Stomach (tissue), 9 donors: ENCODE data around the gene SH3BGRL3. TPM values are rescaled to one million over a fixed set of nuclear protein-coding genes. Genes with fewer than 3 reads are reported as not detected.
A peak's percentile ranks its signal among the peaks of the same experiment; 100 is the strongest.

Experiments
- DNase-seq, 2 donors: peaks; one replicate each; pipeline versions ENCODE4 v3.0.0 to v3.0.0-alpha.2; 2013 to 2019
- H3K27ac ChIP-seq, 5 donors: fragments of 200-600 bp in 4 of 5; sonication (generic) in 4 of 5; one replicate each; pipeline ENCODE4 v1.5.1; 2013 to 2019; ENCODE audit warnings: mild to moderate bottlenecking in 1 of 5, moderate library complexity in 1 of 5
- H3K27me3 ChIP-seq, 3 donors: fragments of 200-600 bp; sonication (generic); one replicate each; pipeline ENCODE4 v1.5.1; 2017 to 2019; ENCODE audit warnings: mixed run types in 1 of 3
- H3K36me3 ChIP-seq, 4 donors: fragments of 200-600 bp; sonication (generic); 1 replicate in 3 of 4; 2 replicates in 1 of 4; pipeline ENCODE4 v1.5.1; 2016 to 2019
- H3K4me1 ChIP-seq, 4 donors: fragments of 200-600 bp; sonication (generic); one replicate each; pipeline ENCODE4 v1.5.1; 2016 to 2019
- H3K4me3 ChIP-seq, 4 donors: fragments of 200-600 bp; sonication (generic) in 3 of 4; one replicate each; pipeline ENCODE4 v1.5.1; 2016 to 2019; ENCODE audit warnings: mild to moderate bottlenecking in 1 of 4
- H3K9me3 ChIP-seq, 4 donors: fragments of 200-600 bp; sonication (generic); one replicate each; pipeline ENCODE4 v1.5.1; 2016 to 2019
- EP300 ChIP-seq: sonication (generic); formaldehyde crosslinking; IDR thresholded peaks from one replicate; pipeline ENCODE4 v1.6.1; 2017; ENCODE audit warnings: antibody characterized with exemption
- POLR2A ChIP-seq, 4 donors: fragments of 450-650 bp; IDR thresholded peaks; one replicate each; pipeline ENCODE4 v1.6.1; 2016; ENCODE audit warnings: antibody characterized with exemption in 4 of 4, control low read depth in 2 of 4, mild to moderate bottlenecking in 1 of 4, moderate library complexity in 1 of 4
- POLR2AphosphoS5 ChIP-seq, 3 donors: sonication (generic); formaldehyde crosslinking; IDR thresholded peaks; one replicate each; pipeline ENCODE4 v1.6.1; 2016; ENCODE audit warnings: antibody characterized with exemption in 3 of 3
- WGBS, 5 donors: extraction: QIAGEN DNeasy Blood & Tissue Kit in 3 of 5; methylation state at CpG; one replicate each; pipeline versions ENCODE4 v1.1.5 to v1.1.7; 2013 to 2018; 5-methylcytosine and 5-hydroxymethylcytosine counted together
- intact Hi-C: fragments of 100-400 bp; cut with DNase I; formaldehyde crosslinking; loops from one replicate; pipeline ENCODE4 v1.15.1; 2023; ENCODE audit warnings: low total_unique reads
- polyA plus RNA-seq, 3 donors: library from polyadenylated mRNA; stranded (reverse); fragments of 200-250 nt; gene quantifications; one replicate each; pipeline ENCODE4 v1.2.3, GENCODE V29; 2013
- total RNA-seq, 5 donors: library from RNA; depleted of rRNA; stranded (reverse); fragments of >200 nt; gene quantifications; one replicate each; pipeline versions ENCODE4 v1.1.0 to v1.2.3, GENCODE V29; 2014 to 2016
- TF ChIP-seq, protein P1 (sequence below), 7 experiments: fragments of 450-650 bp in 4 of 7; fragments of 200-600 bp in 3 of 7; sonication (generic) in 3 of 7; IDR thresholded peaks; one replicate each; pipeline ENCODE4 v1.5.1; 2016 to 2019; ENCODE audit warnings: antibody characterized with exemption in 7 of 7, control low read depth in 2 of 7, mild to moderate bottlenecking in 1 of 7
- donor health status: healthy with polysubstance abuse.
- donor health status: Bipolar disorder and iron deficiency.
- donor health status: healthy.

Gene SH3BGRL3
- total and polyA plus RNA-seq, 8 donors, result 7.2 to 267 (median 79.3) TPM

DNA sequence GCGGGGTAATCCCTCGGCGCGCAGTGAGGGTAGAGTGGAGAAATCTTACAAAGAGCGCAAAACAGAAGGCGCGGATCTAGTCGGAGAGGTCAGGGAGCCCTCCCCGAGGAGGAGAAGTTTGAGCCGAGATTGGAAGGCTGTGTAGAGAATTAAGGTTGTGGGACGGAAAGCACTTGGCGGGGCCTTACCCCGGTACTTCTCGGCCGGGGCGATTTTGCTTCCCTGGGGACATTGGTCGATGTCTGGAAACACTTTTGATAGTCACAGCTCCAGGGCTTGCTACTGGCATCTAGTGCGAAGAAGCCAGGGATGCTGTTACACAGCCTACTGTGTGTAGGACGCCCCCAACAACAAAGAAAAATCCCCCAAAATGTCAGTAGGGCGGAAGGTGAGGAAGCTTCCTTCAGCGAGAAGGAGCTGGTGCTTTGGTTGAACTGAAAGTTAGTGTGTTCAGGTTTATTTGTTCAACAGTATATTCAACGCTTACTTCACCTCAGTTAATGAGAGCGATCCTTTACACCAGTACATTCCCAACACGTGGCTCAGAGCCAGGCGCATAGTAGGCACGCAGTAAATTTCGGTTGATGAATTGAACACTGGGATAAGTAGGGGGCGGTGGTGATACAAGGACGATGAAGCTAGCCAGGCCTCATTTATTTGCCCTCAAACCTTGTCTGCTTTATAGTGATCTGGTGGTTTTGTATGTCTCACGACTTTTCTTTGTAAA, 45.1 kb upstream of the SH3BGRL3 start:
- 1 to 3% (median 2%) methylated on average over 30 of the region's 30 CpGs for WGBS, 5 donors
- intact Hi-C loops, result no loop called here
- H3K36me3 ChIP-seq, result no peaks in the 10 kb centered on the region

GRCh38 chr1:26237230-26237966, 42.5 kb upstream of the SH3BGRL3 start:
- WGBS, 5 donors, result 51 to 63% (median 56%) methylated on average over 6 of the region's 6 CpGs
- Histone ChIP-seq H3K4me3 (no peak overlapping the region), H3K36me3 (peaks cover 0 to 6% (median 2%) of the 10 kb centered on the region in 4 donors), H3K27ac (no peak overlapping the region), H3K27me3 (no peaks in the 10 kb centered on the region), H3K9me3 (no peaks in the 10 kb centered on the region), H3K4me1 (peaks cover 9 to 30% (median 14%) of the 10 kb centered on the region in 4 donors)
- no peak for TF ChIP-seq POLR2AphosphoS5 (IDR thresholded peaks at IDR 0.05)
- TF ChIP-seq, protein P1, sequence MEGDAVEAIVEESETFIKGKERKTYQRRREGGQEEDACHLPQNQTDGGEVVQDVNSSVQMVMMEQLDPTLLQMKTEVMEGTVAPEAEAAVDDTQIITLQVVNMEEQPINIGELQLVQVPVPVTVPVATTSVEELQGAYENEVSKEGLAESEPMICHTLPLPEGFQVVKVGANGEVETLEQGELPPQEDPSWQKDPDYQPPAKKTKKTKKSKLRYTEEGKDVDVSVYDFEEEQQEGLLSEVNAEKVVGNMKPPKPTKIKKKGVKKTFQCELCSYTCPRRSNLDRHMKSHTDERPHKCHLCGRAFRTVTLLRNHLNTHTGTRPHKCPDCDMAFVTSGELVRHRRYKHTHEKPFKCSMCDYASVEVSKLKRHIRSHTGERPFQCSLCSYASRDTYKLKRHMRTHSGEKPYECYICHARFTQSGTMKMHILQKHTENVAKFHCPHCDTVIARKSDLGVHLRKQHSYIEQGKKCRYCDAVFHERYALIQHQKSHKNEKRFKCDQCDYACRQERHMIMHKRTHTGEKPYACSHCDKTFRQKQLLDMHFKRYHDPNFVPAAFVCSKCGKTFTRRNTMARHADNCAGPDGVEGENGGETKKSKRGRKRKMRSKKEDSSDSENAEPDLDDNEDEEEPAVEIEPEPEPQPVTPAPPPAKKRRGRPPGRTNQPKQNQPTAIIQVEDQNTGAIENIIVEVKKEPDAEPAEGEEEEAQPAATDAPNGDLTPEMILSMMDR (IDR thresholded peaks at IDR 0.05), result no peak
- TF ChIP-seq EP300, result no peak
- TF ChIP-seq POLR2A (IDR thresholded peaks at IDR 0.05), result no peak
- no peak for DNase-seq
- intact Hi-C loops, result no loop called here

More for the DNA sequence above, 45.1 kb upstream of the SH3BGRL3 start:
- TF ChIP-seq, protein P1 (IDR thresholded peaks at IDR 0.05), result peak in 1 of 7 experiments; percentile 5
- TF ChIP-seq POLR2AphosphoS5 (IDR thresholded peaks at IDR 0.05), result no peak
- Histone ChIP-seq H3K27ac (peak overlapping the region; percentile 90 to 96 (median 92)), H3K4me3 (peak overlapping the region; percentile 71 to 85 (median 72)), H3K27me3 (no peaks in the 10 kb centered on the region), H3K4me1 (peaks cover 9 to 30% (median 14%) of the 10 kb centered on the region in 4 donors), H3K9me3 (no peaks in the 10 kb centered on the region)
- peak in 1 of 2 donors; percentile 60 for DNase-seq

DNA sequence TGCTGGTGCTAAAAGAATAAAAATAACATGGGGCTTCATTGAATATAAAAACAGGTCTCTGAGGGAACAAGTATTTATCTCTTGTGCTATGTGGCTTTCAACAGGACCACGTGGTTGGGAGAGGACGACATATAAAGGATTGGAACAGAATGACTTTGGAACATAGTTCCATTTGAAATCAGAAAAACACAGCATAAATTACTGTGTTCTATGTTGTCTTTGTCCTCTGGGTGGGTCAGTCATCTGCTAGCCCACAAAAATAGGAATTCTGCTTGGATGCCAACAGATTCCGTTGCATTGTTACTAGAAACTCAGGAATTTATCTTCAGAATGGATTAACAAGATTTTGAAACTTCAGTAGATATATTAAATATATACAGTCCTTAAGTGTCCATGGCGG, 40.0 kb upstream of the SH3BGRL3 start:
- peaks cover 4 to 20% (median 6%) of the 10 kb centered on the region in 4 donors for H3K4me1 ChIP-seq
- no peaks in the 10 kb centered on the region for H3K27me3 ChIP-seq
- 77 to 85% (median 79%) methylated on average over 4 of the region's 4 CpGs for WGBS, 5 donors
- H3K27ac ChIP-seq, result no peak overlapping the region
- intact Hi-C loops, result no loop called here
- TF ChIP-seq POLR2AphosphoS5 (IDR thresholded peaks at IDR 0.05), result no peak
- TF ChIP-seq EP300, result no peak
- no peak for TF ChIP-seq POLR2A (IDR thresholded peaks at IDR 0.05)
- H3K36me3 ChIP-seq, result peaks cover 7 to 15% (median 11%) of the 10 kb centered on the region in 4 donors
- H3K4me3 ChIP-seq, result no peak overlapping the region
- H3K9me3 ChIP-seq, result no peaks in the 10 kb centered on the region
- no peak for DNase-seq

DNA sequence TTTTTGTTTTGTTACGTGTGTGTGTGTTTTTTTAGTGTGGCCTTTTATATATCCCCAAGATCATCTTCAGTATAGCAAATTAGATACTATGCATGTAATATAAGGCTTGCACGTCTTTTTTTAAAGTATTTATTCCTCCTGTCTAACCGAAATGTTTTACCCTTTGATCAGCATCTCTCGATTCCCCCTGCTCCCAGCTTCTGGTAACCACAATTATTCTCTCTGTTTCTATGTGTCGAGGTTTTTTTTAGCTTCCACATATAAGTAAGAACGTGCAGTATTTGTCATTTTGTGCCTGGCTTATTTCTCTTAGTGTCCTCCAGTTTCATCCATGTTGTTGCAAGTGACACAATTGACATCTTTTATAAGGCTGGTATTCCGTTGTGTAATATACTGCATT, 27.2 kb upstream of the SH3BGRL3 start:
- no peak overlapping the region for H3K4me3 ChIP-seq
- DNase-seq, result no peak
- 60 to 71% (median 67%) methylated on average over 7 of the region's 7 CpGs for WGBS, 5 donors
- TF ChIP-seq, protein P1 (IDR thresholded peaks at IDR 0.05), result no peak
- H3K27me3 ChIP-seq, result no peaks in the 10 kb centered on the region
- no peak overlapping the region for H3K27ac ChIP-seq
- H3K36me3 ChIP-seq, result peaks cover 12 to 55% (median 47%) of the 10 kb centered on the region in 4 donors
- intact Hi-C loops, result no loop called here
- no peaks in the 10 kb centered on the region for H3K9me3 ChIP-seq
- H3K4me1 ChIP-seq, result no peaks in the 10 kb centered on the region
